IPS DF 4.7 (cell line): ENCODE results near the gene TST.

Source experiments
- DNase-seq: peaks from one replicate; pipeline ENCODE4 v3.0.0-alpha.2; 2013; ENCODE audit warnings: low spot score; ENCODE audit errors: extremely low read depth

Gene TST

DNA sequence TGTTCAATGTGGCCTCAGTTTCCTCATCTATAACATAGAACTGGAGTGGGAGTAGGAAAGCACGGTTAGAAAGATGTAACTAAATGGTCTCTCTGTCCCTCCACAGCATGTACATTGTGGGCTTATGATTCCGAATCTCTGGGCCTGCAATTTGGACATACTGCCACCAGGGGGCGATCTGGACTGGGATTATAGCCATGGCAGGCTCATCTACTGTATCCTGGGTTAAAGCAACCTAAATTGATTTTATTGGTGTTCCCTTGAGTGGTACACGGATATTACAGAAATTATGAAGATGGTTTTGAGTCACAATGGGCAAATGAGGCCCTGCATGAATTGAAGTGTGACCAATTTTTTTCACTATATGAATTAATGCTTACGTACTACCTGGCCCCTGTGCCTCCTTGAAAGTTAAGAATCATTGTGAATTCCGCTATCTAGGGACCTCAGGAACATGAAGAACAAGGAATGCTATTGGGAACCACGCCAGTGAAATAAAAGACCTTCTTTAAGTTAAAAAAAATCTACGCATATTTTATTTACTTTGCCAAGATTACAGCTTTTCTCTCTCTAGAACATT lies 32.9 kb downstream of the TST start:
- no peak for DNase-seq

GRCh38 chr22:36985211-36985889 lies 33.9 kb downstream of the TST start:
- no peak for DNase-seq

DNA sequence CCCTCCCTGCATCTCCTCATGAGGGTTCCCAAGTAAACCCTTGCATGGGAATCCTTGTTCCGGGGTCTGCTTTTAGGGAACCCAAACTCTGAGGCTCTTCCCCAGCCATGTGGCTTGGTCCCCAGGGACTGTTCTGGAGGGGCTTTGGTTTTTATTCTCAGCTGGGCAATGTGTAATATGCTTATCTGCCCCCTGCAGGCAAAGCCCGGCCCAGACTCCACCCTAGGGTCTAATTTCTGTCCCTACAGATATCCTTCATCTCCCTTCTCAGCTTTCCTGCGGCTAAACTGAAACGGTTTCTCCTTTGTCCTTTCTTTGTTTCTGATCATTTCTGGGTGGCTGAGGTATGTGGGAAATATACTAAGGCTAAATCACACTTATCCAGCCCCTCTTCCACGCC lies 37.1 kb downstream of the TST start:
- DNase-seq = no peak

GRCh38 chr22:36981247-36981775 lies 37.9 kb downstream of the TST start:
- no peak for DNase-seq

DNA sequence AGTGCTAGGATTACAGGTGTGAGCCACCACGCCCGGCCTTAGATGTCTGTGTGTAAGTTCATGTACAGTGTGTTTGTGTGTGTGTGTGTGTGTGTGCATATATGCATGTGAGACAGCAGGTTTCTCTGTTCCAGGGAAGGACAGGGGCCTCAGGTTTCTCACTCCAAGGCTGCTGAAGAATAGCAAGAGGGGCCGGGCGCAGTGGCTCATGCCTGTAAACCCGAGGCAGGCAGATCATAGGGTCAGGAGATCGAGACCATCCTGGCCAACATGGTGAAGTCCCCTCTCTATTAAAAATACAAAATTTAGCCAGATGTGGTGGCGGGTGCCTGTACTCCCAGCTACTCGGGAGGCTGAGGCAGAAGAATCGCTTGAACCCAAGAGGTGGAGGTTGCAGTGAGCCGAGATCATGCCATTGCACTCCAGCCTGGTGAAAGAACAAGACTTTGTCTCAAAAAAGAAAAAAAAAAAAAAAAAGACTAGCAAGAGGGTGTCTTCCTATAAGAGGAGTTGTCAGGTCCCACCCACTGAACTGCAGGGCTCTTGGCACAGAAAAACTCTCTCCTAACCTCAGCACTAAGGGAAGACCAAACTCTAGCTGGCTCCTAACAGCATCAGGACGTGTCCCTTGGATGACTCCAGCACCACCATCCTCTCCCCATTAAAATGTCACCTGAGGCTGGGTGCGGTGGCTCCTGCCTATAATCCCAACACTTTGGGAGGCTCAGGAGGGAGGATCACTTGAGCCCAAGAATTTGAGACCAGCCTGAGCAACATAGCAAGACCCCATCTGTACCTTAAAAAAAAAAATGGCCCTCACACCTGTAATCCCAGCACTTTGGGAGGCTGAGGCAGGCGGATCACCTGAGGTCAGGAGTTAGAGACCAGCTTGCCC lies 40.0 kb downstream of the TST start:
- no peak for DNase-seq

GRCh38 chr22:36977947-36978660 lies 41.1 kb downstream of the TST start:
- peak; percentile 56 for DNase-seq

DNA sequence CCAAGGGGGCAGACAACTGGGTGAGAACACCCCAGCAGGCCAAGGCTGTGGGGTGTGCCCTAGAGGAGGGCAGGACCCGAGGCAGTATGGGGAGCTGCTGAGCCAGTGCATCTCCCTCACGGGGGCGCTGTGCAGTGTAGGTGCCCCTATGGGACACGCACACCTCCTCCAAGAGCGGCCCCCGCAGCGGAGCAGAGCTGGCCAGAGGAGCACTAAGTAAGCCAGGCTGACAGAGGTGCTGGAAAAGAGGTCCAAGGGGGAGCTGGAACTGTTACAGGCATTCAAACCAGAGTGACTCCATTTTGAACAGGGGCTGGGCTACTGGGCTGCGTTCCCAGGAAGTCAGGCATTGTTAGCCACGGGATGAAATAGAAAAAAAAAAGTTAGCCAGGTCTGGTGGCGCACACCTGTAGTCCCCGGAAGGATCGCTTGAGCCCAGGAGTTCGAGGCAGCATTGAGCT lies 41.8 kb downstream of the TST start:
- no peak for DNase-seq

DNA sequence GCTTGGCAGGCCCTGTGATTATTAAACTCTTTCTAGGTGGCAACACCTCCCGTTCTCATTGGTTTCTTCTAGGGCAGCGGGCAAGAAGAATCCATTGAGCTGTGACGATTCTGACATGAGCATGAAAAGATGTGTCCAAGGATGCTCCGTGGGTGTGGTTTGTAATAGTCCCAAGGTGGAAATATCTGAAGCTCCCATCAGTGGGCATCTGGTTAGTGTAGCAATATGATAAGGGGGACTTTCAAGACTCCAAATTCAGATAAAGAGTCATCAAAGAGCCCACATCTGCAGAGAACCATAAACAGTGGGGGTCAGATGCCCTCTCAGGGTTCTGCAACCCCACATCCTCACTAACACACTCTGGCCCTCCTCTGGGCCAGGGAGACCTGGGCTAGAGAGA lies 42.6 kb downstream of the TST start:
- DNase-seq = no peak

- DNase-seq = no peak
Observed at GRCh38 chr22:36971341-36972125, 47.7 kb downstream of the TST start.

DNA sequence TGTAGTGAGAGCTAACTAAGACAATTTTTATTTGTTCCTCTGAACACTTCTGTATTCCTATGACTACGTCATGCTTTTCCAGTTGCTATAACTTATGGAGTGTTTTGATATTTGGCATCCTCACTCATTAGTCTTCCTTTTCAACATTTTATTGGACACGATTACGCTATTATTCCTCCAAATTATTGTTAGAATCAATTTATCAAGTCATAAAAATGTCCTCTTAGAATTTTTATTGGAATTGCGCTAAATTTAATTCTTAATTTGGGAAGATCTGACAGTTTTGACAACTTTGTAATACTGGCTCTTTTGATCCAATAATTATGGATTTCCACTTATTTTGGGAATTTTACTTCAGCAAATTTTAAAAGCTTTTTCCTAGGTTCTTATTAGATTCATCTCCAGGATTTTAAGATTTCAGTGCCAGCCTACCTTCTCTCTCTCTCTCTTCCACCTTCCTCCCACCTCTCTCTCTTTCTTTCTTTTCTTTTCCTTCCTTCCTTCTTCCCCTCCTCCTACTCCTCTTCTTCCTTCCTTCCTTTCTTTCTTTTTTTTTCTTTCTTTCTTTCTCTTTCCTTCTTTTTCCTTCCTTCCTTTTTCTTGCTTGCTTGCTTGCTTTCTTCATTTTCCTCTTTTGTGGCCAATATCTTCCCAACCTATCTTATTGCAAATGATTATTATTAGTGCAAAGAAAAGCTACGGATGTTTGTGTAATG lies 50.8 kb downstream of the TST start:
- no peak for DNase-seq

- no peak for DNase-seq
Observed at GRCh38 chr22:36966851-36967540, 52.3 kb downstream of the TST start.

DNA sequence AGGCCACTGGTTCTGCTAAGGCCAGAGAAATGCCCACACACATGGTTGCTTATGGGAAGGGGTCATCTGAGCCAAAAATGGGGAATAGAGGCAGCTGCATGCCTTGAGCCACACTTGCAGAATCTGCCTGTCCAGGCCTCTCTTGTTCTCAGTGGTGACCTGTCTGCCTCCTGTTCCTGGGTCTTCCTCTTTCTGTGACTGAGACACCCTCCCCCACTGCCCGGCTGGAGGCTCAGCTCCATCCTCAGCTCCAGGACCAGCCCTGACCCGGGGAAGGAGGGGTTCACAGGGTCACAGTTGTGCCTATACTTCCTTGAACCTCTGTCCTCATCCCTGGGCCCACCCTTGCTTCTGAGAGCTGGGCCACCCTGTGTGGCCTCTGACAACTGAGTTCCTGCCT lies 53.6 kb downstream of the TST start:
- DNase-seq = no peak

DNA sequence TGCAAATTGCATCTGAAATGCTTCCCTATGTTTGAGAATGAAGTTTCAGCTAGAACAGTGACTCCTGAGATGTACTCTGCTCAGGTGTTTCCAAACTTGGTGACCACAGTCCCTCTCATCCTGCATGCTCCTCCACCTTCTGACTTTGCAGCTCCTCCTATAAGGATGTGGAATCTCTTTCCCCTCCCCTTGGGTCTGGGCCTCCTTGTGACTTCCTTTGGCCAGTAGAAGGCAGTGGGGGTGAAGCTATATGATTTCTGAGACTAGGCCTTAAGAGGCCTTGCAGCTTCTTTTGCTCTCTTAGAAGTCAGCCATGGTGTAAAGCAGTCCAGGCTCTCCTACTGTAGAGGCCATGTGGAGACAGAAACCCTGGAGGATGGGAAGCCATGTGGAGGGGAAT lies 55.1 kb downstream of the TST start:
- DNase-seq = no peak

- DNase-seq = no peak
Observed at GRCh38 chr22:36963302-36963701, 55.9 kb downstream of the TST start.

DNA sequence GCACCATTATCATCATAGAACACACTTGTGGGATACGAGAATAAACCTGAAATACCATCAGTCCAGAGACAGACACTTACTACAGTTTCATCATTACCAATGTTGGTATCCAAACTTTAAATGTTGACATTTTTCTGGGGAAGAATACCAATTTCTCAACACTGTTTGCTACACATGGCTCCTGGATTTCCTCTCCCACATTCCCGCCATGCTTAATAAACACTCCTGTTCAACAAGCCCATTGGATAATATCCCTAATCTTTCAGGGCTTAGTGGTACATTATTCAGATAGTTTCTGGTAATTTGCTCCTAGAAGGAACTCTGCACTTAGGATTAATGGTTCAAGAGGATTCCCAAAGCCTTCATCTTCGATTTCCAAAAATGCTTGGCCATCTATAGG lies 57.6 kb downstream of the TST start:
- no peak for DNase-seq
